Right ventricle myocardium superior (tissue), 1 donor: ENCODE results near the gene RTF1. TPM values are rescaled to one million over a fixed set of nuclear protein-coding genes. Genes with fewer than 3 reads are reported as not detected.
"Not testable (repeated sequence)": the region's sequence is repeated elsewhere in the genome, so short reads cannot be mapped to it uniquely, and the experiment has no call there.

ENCODE experiments used
- ATAC-seq: fragments of 200-7000 bp; cut with Tn5 transposase; one replicate; pipeline ENCODE4 v1.9.1; 2020; ENCODE audit warnings: mild to moderate bottlenecking; ENCODE audit not compliant: poor library complexity
- DNase-seq: peaks from one replicate; pipeline ENCODE4 v3.0.0-alpha.2; 2020
- intact Hi-C: fragments of 100-400 bp; cut with DNase I; formaldehyde crosslinking; loops from one replicate; pipeline ENCODE4 v1.11.2; 2022
- total RNA-seq: library from RNA; stranded (reverse); fragmentation: NEBNext Ultra II Directional; extraction: Animal tissue kit (Norgen Biotek cat#: 25700); gene quantifications from one replicate; pipeline ENCODE4 v1.2.1, GENCODE V29; 2021
- donor health status: DM: no; HTN: yes; CAD: no; lungs with severe emphysema.

Gene RTF1
- total RNA-seq, 1 donor from 2014 or later = 22.7 TPM

- intact Hi-C loops = no loop called here
- no peak for ATAC-seq
Observed at GRCh38 chr15:41429003-41429890, 12.4 kb downstream of the RTF1 start.

DNA sequence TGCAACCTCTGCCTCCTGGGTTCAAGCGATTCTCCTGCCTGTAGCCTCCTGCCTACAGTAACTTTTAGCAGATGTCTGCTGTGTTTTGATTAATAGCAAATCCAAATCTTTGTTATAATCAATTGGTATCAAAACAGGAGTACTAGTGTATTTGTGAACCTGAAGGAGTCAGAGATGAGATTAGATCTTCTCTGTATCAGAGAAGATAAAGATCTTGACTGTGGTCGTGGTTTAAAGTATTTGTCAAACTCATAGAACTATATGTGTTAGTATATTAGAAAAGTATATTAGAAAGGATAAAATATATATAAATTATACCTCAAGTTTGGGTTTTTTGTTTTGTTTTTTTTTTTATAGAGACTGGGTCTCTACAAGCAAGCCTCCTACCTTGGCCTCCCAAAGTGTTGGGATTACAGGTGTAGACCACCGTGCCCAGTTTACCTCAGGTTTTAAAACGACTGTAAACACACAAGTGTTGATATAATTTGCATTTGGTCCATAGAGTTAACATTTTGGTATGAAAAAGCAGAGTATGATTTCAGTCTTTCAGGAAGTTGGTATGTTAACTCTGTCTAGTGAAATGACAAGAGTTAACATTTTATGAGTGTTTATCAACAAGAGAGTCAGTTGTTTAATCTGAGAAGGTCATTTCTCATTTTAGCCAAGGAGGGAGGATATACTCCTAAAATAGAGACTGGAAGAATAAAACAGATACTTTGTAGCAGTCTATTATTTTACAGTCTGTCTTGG lies 18.3 kb downstream of the RTF1 start:
- no peak for ATAC-seq
- intact Hi-C loops = no loop called here
- no peak for DNase-seq

More at GRCh38 chr15:41429003-41429890, 12.4 kb downstream of the RTF1 start:
- DNase-seq = no peak

DNA sequence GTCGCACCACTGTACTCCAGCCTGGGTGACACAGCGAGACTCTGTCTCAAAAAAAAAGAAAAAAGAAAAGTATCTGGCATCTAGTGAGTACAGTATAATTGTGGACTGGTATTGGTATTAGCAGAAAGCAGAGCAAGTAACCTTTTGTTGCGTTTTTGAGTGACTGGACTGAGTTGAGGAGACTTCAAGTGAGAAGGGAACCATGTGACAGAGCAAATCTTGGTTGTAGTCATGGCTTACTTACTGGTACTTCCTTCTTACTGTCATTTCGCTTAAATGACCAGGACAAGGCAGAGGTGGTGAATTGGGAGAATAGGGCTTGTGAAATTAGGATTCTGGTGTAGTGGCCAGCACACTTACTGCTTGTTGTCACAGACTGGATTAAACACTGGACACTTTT lies 20.6 kb downstream of the RTF1 start:
- DNase-seq (no peak), ATAC-seq (no peak)
- intact Hi-C loops = no loop called here

- intact Hi-C loops = no loop called here
- ATAC-seq (no peak), DNase-seq (no peak)
Observed at GRCh38 chr15:41438206-41438605, 21.3 kb downstream of the RTF1 start.

- DNase-seq, ATAC-seq, intact Hi-C loops: not testable (repeated sequence)
Observed at GRCh38 chr15:41438745-41439144, 21.9 kb downstream of the RTF1 start.

DNA sequence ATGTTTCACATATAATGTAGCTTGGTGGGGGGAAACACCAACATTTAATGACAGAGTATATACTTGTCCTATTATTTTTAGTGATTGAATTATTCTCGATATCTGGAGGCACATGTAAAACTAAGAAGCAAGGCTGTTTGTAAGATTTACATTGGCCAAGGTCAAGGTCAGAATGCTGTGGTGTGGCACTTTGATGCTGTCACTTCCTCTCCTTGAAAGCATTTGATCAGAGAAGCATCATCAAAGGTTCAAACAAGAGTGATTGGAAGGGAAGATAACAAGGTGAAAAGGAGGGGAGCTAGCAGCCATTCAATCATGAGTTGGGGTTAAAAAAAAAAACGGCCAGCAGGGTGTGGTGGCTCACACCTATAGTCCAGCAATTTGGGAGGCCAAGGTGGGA lies 26.4 kb downstream of the RTF1 start:
- DNase-seq (no peak), ATAC-seq (no peak)
- intact Hi-C loops = no loop called here

GRCh38 chr15:41445399-41445798 lies 28.5 kb downstream of the RTF1 start:
- intact Hi-C loops = no loop called here
- DNase-seq (no peak), ATAC-seq (no peak)

GRCh38 chr15:41462084-41462795 lies 45.3 kb downstream of the RTF1 start:
- intact Hi-C loops = no loop called here
- DNase-seq (no peak), ATAC-seq (no peak)

GRCh38 chr15:41464889-41465580 lies 48.1 kb downstream of the RTF1 start:
- DNase-seq (no peak), ATAC-seq (no peak)
- intact Hi-C loops = no loop called here

DNA sequence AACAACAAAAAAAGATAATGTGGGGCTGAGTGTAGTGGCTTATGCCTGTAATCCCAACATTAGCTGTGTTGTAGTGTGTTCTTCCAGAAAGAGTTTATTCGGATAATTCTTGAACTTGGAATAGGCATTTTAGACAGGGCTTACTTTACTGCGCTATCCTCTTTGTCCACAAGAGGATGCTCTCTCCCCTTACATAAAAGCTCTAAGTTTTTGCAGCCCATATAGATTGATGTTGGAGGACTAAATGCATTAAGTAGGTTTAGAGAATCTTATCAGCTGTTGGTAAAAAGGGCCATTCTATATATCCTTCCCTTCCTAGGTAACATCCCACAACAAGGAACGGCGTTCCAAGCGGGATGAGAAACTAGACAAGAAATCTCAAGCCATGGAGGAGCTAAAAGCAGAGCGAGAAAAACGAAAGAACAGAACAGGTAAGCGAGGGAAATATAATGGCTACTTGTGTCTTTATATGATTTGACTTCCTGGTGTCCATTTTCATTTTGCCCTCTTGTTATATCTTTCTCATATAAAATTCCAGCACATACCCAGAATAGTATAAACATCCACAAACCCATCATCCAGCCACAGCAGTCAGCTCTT lies 49.0 kb downstream of the RTF1 start:
- intact Hi-C loops = no loop called here
- no peak for DNase-seq
- ATAC-seq = no peak

DNA sequence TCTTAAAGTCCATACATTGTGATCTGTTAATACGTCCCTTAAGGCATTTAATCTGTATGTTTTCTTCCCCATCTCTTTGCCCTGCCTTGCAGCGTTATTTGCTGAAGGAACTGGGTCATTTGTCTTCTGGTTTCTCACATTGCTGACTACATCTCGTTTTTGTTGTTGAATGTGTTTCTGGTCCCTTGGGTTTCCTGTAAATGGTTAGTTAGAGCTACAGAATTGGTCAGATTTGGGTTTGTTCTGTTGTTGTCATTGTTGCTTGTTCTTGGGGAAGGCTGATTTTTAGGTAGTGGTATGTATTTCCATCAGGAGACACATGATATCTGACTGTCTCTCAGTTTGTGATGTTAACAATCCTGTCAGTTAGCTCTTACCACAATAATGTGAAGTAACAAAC lies 49.8 kb downstream of the RTF1 start:
- DNase-seq (no peak), ATAC-seq (no peak)
- intact Hi-C loops = no loop called here

DNA sequence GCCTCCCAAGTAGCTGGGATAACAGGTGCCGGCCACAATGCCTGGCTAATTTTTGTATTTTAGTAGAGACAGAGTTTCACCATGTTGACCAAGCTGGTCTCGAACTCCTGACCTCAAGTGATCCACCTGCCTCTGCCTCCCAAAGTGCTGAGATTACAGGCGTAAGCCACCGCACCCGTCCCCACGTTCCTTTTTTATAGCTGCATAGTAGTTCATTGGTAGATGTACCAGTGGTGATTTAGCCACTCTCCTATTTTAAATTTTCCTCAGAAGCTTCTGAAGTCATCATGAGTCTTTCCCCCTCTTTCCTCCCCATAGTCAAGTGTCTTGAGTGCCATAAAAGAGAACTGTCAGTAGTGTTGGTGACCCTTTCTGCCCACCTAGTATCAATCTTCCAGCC lies 52.7 kb downstream of the RTF1 start:
- ATAC-seq, intact Hi-C loops, DNase-seq: not testable (repeated sequence)

DNA sequence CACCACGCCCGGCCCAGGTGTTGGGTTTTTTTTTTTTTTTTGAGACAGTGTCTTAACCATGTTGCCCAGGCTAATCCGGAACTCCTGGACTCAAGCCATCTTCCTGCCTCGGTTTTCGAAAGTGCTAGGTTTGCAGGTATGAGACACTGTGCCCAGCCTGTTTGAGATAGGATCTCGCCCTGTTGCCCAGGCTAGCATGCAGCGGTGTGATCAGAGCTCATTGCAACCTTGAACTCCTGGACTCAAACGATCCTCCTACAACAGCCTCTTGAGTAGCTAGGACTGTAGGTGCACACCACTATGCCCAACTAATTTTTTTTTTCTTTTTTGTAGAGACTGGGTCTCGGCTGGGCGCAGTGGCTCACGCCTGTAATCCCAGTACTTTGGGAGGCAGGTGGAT lies 56.5 kb downstream of the RTF1 start:
- intact Hi-C loops = no loop called here

GRCh38 chr15:41474436-41474835 lies 57.5 kb downstream of the RTF1 start:
- intact Hi-C loops = no loop called here
- DNase-seq (no peak), ATAC-seq (no peak)

More for the DNA sequence above, 56.5 kb downstream of the RTF1 start:
- no peak for ATAC-seq
- no peak for DNase-seq

- intact Hi-C loops = no loop called here
- DNase-seq (no peak), ATAC-seq (no peak)
Observed at GRCh38 chr15:41474941-41475340, 58.0 kb downstream of the RTF1 start.

GRCh38 chr15:41476416-41477048 lies 59.6 kb downstream of the RTF1 start:
- no peak for ATAC-seq
- intact Hi-C loops = no loop called here

GRCh38 chr15:41480396-41481140 lies 63.7 kb downstream of the RTF1 start:
- no peak for ATAC-seq
- DNase-seq = no peak
- intact Hi-C loops = no loop called here

More at GRCh38 chr15:41476416-41477048, 59.6 kb downstream of the RTF1 start:
- no peak for DNase-seq
